H1 (cell line): ENCODE measurements around the gene CENATAC. TPM values are rescaled to one million over a fixed set of nuclear protein-coding genes. Genes with fewer than 3 reads are reported as not detected.

Experiments used
- CTCF ChIA-PET: fragments of 300-600 bp; sonication (Branson Sonifier 250); formaldehyde crosslinking; loops from one replicate; lab custom pipeline; 2021; ENCODE audit not compliant: partially characterized antibody; lab: Charles Lee
- POLR2A ChIA-PET: fragments of 300-600 bp; sonication (Branson Sonifier 250); formaldehyde crosslinking; loops from one replicate; lab custom pipeline; 2021; ENCODE audit warnings: inconsistent platforms; ENCODE audit not compliant: partially characterized antibody; lab: Charles Lee
- DNase-seq, 2 experiments: peaks; one replicate each; pipeline versions ENCODE4 v3.0.0 to v3.0.0-alpha.2; 2010 to 2022; ENCODE audit warnings: low spot score in 2 of 2, low read depth in 1 of 2, mixed read lengths in 1 of 2
- FAIRE-seq: peaks from 2 replicates; lab custom pipeline; 2011; peaks lifted over from hg19 to GRCh38; lab: Jason Lieb, UNC
- H2AFZ ChIP-seq: 2 replicates; pipeline ENCODE4 v1.8.1; 2012; ENCODE audit warnings: low read length, inconsistent platforms
- H2AK5ac ChIP-seq: 2 replicates; pipeline ENCODE4 v1.6.1; 2013; ENCODE audit warnings: low read depth, low read length
- H2BK120ac ChIP-seq: replicated peaks from 2 replicates; pipeline ENCODE3; 2013; ENCODE audit warnings: low read depth, low read length, inconsistent platforms
- H2BK12ac ChIP-seq: 2 replicates; pipeline ENCODE4 v1.6.1; 2013; ENCODE audit warnings: low read depth, low read length
- H2BK15ac ChIP-seq: 2 replicates; pipeline ENCODE4 v1.6.1; 2013; ENCODE audit warnings: low read length
- H2BK20ac ChIP-seq: 2 replicates; pipeline ENCODE4 v1.6.1; 2013; ENCODE audit warnings: low read length
- H2BK5ac ChIP-seq: 2 replicates; pipeline ENCODE4 v1.6.1; 2013; ENCODE audit warnings: low read depth, low read length
- H3K14ac ChIP-seq: 2 replicates; pipeline ENCODE4 v1.6.1; 2013; ENCODE audit warnings: inconsistent platforms; ENCODE audit not compliant: insufficient read length
- H3K18ac ChIP-seq: 2 replicates; pipeline ENCODE4 v1.6.1; 2013; ENCODE audit warnings: low read length; ENCODE audit errors: extremely low read depth
- H3K23ac ChIP-seq: 2 replicates; pipeline ENCODE4 v1.6.1; 2013; ENCODE audit warnings: inconsistent platforms; ENCODE audit not compliant: insufficient read length
- H3K23me2 ChIP-seq: 2 replicates; pipeline ENCODE4 v1.6.1; 2013; ENCODE audit warnings: low read depth, low read length
- H3K27ac ChIP-seq: 2 replicates; pipeline ENCODE4 v1.6.1; 2011; ENCODE audit warnings: low read depth, low read length, inconsistent platforms
- H3K27me3 ChIP-seq, 4 experiments: replicated peaks in 1 of 4; 1 replicate in 1 of 4; 2 replicates in 3 of 4; pipeline versions ENCODE4 v1.6.1 to v1.8.1; 2011 to 2013; ENCODE audit warnings: low read length in 3 of 4, mild to moderate bottlenecking in 3 of 4, inconsistent platforms in 2 of 4, mixed read lengths in 2 of 4, moderate library complexity in 1 of 4; ENCODE audit not compliant: control insufficient read depth in 3 of 4, insufficient read depth in 3 of 4; ENCODE audit errors: extremely low read depth in 1 of 4
- H3K36me3 ChIP-seq, 4 experiments: 2 replicates each; pipeline versions ENCODE4 v1.6.1 to v1.8.1; 2011 to 2013; ENCODE audit warnings: mild to moderate bottlenecking in 4 of 4, low read length in 3 of 4, moderate library complexity in 2 of 4, control low read depth in 1 of 4, inconsistent platforms in 1 of 4; ENCODE audit not compliant: insufficient read depth in 4 of 4, control insufficient read depth in 2 of 4
- H3K4ac ChIP-seq: replicated peaks from 2 replicates; pipeline ENCODE3; 2013; ENCODE audit warnings: low read length, low read depth, mixed read lengths, inconsistent platforms; ENCODE audit not compliant: insufficient read length
- H3K4me1 ChIP-seq, 4 experiments: replicated peaks in 1 of 4; 1 replicate in 1 of 4; 2 replicates in 3 of 4; pipeline versions ENCODE4 v1.6.1 to v1.8.1; 2011 to 2013; ENCODE audit warnings: low read length in 3 of 4, inconsistent platforms in 2 of 4, mixed read lengths in 1 of 4; ENCODE audit not compliant: insufficient read depth in 4 of 4, control insufficient read depth in 3 of 4
- H3K4me2 ChIP-seq, 2 experiments: 2 replicates each; pipeline versions ENCODE4 v1.6.1 to v1.8.1; 2011 to 2013; ENCODE audit warnings: low read depth in 2 of 2, low read length in 2 of 2, control low read depth in 1 of 2, inconsistent platforms in 1 of 2, mild to moderate bottlenecking in 1 of 2; ENCODE audit not compliant: insufficient read depth in 1 of 2
- H3K4me3 ChIP-seq, 4 experiments: fragments of 200-600, 300-600 bp in 1 of 4; sonication (generic), shearing (Covaris generic), sonication (Bioruptor Twin) in 1 of 4; 2 replicates each; pipeline versions ENCODE4 v1.5.1 to v1.8.1; 2011 to 2016; ENCODE audit warnings: low read length in 4 of 4, low read depth in 3 of 4, control low read depth in 2 of 4, inconsistent platforms in 2 of 4, mild to moderate bottlenecking in 2 of 4, mixed read lengths in 1 of 4, moderate library complexity in 1 of 4; ENCODE audit not compliant: insufficient read depth in 2 of 4; ENCODE audit errors: extremely low read depth in 1 of 4
- H3K56ac ChIP-seq: replicated peaks from 2 replicates; pipeline ENCODE3; 2013; ENCODE audit warnings: low read depth, mild to moderate bottlenecking, mixed read lengths, low read length, inconsistent platforms; ENCODE audit not compliant: insufficient read length
- H3K79me1 ChIP-seq: 2 replicates; pipeline ENCODE4 v1.6.1; 2013; ENCODE audit warnings: low read depth, low read length, control low read depth
- H3K79me2 ChIP-seq, 2 experiments: 2 replicates each; pipeline versions ENCODE4 v1.6.1 to v1.8.1; 2012 to 2013; ENCODE audit warnings: low read length in 2 of 2, mild to moderate bottlenecking in 2 of 2, inconsistent platforms in 1 of 2; ENCODE audit not compliant: insufficient read depth in 2 of 2, control insufficient read depth in 1 of 2
- H3K9ac ChIP-seq, 4 experiments: replicated peaks in 1 of 4; 1 replicate in 1 of 4; 2 replicates in 3 of 4; pipeline versions ENCODE4 v1.6.1 to v1.8.1; 2011 to 2013; ENCODE audit warnings: low read depth in 3 of 4, low read length in 3 of 4, control low read depth in 2 of 4, mild to moderate bottlenecking in 2 of 4, moderate library complexity in 2 of 4, inconsistent platforms in 1 of 4; ENCODE audit errors: extremely low read depth in 1 of 4
- H3K9me3 ChIP-seq, 2 experiments: 2 replicates each; pipeline versions ENCODE4 v1.6.1 to v1.8.1; 2012 to 2013; ENCODE audit warnings: mild to moderate bottlenecking in 2 of 2, moderate library complexity in 2 of 2, control low read depth in 1 of 2, inconsistent platforms in 1 of 2, low read depth in 1 of 2, low read length in 1 of 2, mixed read lengths in 1 of 2; ENCODE audit not compliant: insufficient read depth in 2 of 2
- H4K20me1 ChIP-seq, 2 experiments: replicated peaks in 1 of 2; 2 replicates each; pipeline versions ENCODE3 to v1.8.1; 2011 to 2013; ENCODE audit warnings: inconsistent platforms in 2 of 2, low read length in 2 of 2, mild to moderate bottlenecking in 1 of 2; ENCODE audit not compliant: insufficient read depth in 2 of 2, control insufficient read depth in 1 of 2
- H4K5ac ChIP-seq: 2 replicates; pipeline ENCODE4 v1.6.1; 2013; ENCODE audit warnings: low read length, low read depth, mixed read lengths, inconsistent platforms; ENCODE audit not compliant: insufficient read length
- H4K8ac ChIP-seq: 2 replicates; pipeline ENCODE4 v1.8.0; 2013; ENCODE audit warnings: mild to moderate bottlenecking, moderate library complexity, low read length, inconsistent platforms; ENCODE audit not compliant: insufficient read depth; ENCODE audit errors: extremely low read depth
- H4K91ac ChIP-seq: replicated peaks from 2 replicates; pipeline ENCODE3; 2013; ENCODE audit warnings: low read length, mixed read lengths, inconsistent platforms; ENCODE audit not compliant: insufficient read length
- ATF2 ChIP-seq: IDR thresholded peaks from 2 replicates; pipeline ENCODE4 v1.6.1; 2012; ENCODE audit warnings: low read length, inconsistent platforms
- GABPA ChIP-seq: IDR thresholded peaks from 2 replicates; pipeline ENCODE4 v1.6.1; 2011; ENCODE audit warnings: mild to moderate bottlenecking, low read length, moderate library complexity, borderline replicate concordance; ENCODE audit not compliant: insufficient read depth
- MAX ChIP-seq: IDR thresholded peaks from 2 replicates; pipeline ENCODE4 v1.6.1; 2012; ENCODE audit warnings: inconsistent platforms
- NANOG ChIP-seq: IDR thresholded peaks from 2 replicates; pipeline ENCODE4 v1.6.1; 2011; ENCODE audit warnings: low read length, low read depth, mild to moderate bottlenecking, inconsistent platforms; ENCODE audit not compliant: insufficient read depth, poor library complexity, severe bottlenecking
- WGBS, 2 experiments: shearing (Covaris generic) in 1 of 2; methylation state at CpG; one replicate each; pipeline versions ENCODE4 v1.1.6 to v1.1.7; 2013 to 2015; ENCODE audit warnings: low lambda C conversion rate in 2 of 2, mixed read lengths in 2 of 2, inconsistent platforms in 1 of 2, low coverage in 1 of 2, missing lambda C conversion rate in 1 of 2; ENCODE audit not compliant: insufficient replicate concordance in 2 of 2, insufficient coverage in 1 of 2, insufficient read length in 1 of 2; ENCODE audit errors: extremely low coverage in 1 of 2, missing lambda C conversion rate in 1 of 2; 5-methylcytosine and 5-hydroxymethylcytosine counted together
- polyA plus RNA-seq, 7 experiments: library from polyadenylated mRNA; depleted of rRNA in 3 of 7; stranded (reverse) in 5 of 7; unstranded in 2 of 7; fragments of >200 nt in 5 of 7; fragments of 200-250 nt in 2 of 7; gene quantifications; 1 replicate in 5 of 7; 2 replicates in 1 of 7; 4 replicates in 1 of 7; pipeline versions ENCODE4 v1.2.1 to v1.2.3, GENCODE V29; 2011 to 2013; ENCODE audit warnings: missing spikeins in 2 of 7, mixed read lengths in 2 of 7
- total RNA-seq: library from RNA; stranded (reverse); fragmentation: NEBNext Ultra II Directional; extraction: Animal tissue kit (Norgen Biotek cat#: 25700); gene quantifications from 2 replicates; pipeline ENCODE4 v1.2.1, GENCODE V29; 2021

CENATAC gene
- total and polyA plus RNA-seq, 2 of the 8 experiments (the other 6 are each of a cell fraction or from before 2014, with no cell fraction given): 22.7 to 36.4 TPM

GRCh38 chr11:119025978-119026766, 28.2 kb downstream of the CENATAC start:
- FAIRE-seq (no peak), DNase-seq (no peak)
- Histone ChIP-seq H4K5ac (no peak overlapping the region), H3K9ac (0 out of 7 replicates have a peak overlapping the region, but pooled peaks of 1 of the 4 experiments have one; percentile 7), H3K4me1 (peaks cover 6 to 13% (median 10%) of the 10 kb centered on the region in 4 experiments), H4K91ac (no peak overlapping the region), H2BK15ac (no peak overlapping the region), H3K18ac (no peak overlapping the region), H2BK20ac (no peak overlapping the region), H2BK5ac (no peak overlapping the region), H4K8ac (no peak overlapping the region), H3K4me2 (no peak overlapping the region), H3K79me1 (peaks cover 15% of the 10 kb centered on the region), H3K23ac (no peak overlapping the region), H3K27me3 (no peaks in the 10 kb centered on the region), H3K56ac (no peak overlapping the region), H2AFZ (no peak overlapping the region), H3K27ac (no peak overlapping the region), H2AK5ac (no peak overlapping the region), H3K9me3 (no peaks in the 10 kb centered on the region), H2BK120ac (no peak overlapping the region), H3K36me3 (peaks cover 14 to 63% (median 37%) of the 10 kb centered on the region in 4 experiments), H2BK12ac (no peak overlapping the region), H4K20me1 (peaks cover 3 to 17% of the 10 kb centered on the region in 2 experiments), H3K23me2 (peaks cover 7% of the 10 kb centered on the region; the same call in 1 of the 2 replicates), H3K4ac (no peak overlapping the region), H3K4me3 (no peak overlapping the region), H3K79me2 (peaks cover 0 to 26% of the 10 kb centered on the region in 2 experiments; a peak in 2 of 4 replicates), H3K14ac (no peak overlapping the region)
- ChIA-PET POLR2A (interaction anchor here (1.2 to 9.7 kb wide), 5 partner anchors 13 to 68 kb away, joined by 4 to 224 read pairs (median 5); partner anchors contain the start of genes RPS25 and TRAPPC4), CTCF (interaction anchor here (0.8 to 1.3 kb wide), 5 partner anchors 19 to 282 kb away, joined by 3 to 4 read pairs (median 3); partner anchors contain the start of gene VPS11)
- 94% methylated on average over 16 of the region's 16 CpGs; no CpG with 5 or more reads in 1 of the 2 experiments for WGBS, 2 experiments
- TF ChIP-seq GABPA: no peak
- no peak for TF ChIP-seq NANOG
- no peak for TF ChIP-seq MAX
- no peak for TF ChIP-seq ATF2
